ENCODE measurements around the gene SPTBN4. TPM values are rescaled to one million over a fixed set of nuclear protein-coding genes. Genes with fewer than 3 reads are reported as not detected.
"Not testable (repeated sequence)": the region's sequence is repeated elsewhere in the genome, so short reads cannot be mapped to it uniquely, and the experiment has no call there.

Gene SPTBN4
- total RNA-seq, 1 experiment from 2014 or later = 0.48 TPM

GRCh38 chr19:40452016-40452415 lies 14.8 kb upstream of the SPTBN4 start:
- Histone ChIP-seq H3K27ac (no peak overlapping the region), H3K4me3 (no peak overlapping the region), H3K4me1 (replicated peaks; ENCODE audit: insufficient read depth) (no peaks in the 10 kb centered on the region), H3F3A (ENCODE audit: insufficient read depth, low read depth) (0 out of 2 replicates have a peak, but pooled peaks cover 7% of the 10 kb centered on the region), H4K20me1 (ENCODE audit: insufficient read depth) (no peaks in the 10 kb centered on the region), H3K9me2 (ENCODE audit: insufficient read depth) (no peaks in the 10 kb centered on the region), H2AFZ (no peak overlapping the region), H3K9me3 (ENCODE audit: insufficient read depth, low read depth) (no peaks in the 10 kb centered on the region), H3K27me3 (ENCODE audit: insufficient read depth, low read depth) (no peaks in the 10 kb centered on the region), H3K4me2 (no peak overlapping the region), H3K79me2 (ENCODE audit: low read depth) (no peaks in the 10 kb centered on the region), H3K36me3 (ENCODE audit: low read depth) (0 out of 2 replicates have a peak, but pooled peaks cover 6% of the 10 kb centered on the region)
- DNase-seq = no peak
- POLR2A ChIA-PET (ENCODE audit: unreplicated experiment) = no interaction called here
- CTCF ChIA-PET = interaction anchor here (0.6 kb wide), 2 partner anchors 146 to 194 kb away, joined by 3 to 5 read pairs; no protein-coding TSS in a partner anchor
- no TSS peak for BruUV-seq (replicated peaks)
- TF ChIP-seq EZH2 (IDR thresholded peaks at IDR 0.05; ENCODE audit: low read depth) = no peak
- TF ChIP-seq CTCF (conservative IDR thresholded peaks at IDR 0.05) = no peak
- intact Hi-C loops (cut with micrococcal nuclease; ENCODE audit: unreplicated experiment) = no loop called here

GRCh38 chr19:40453151-40453735 lies 13.6 kb upstream of the SPTBN4 start:
- Histone ChIP-seq H3K36me3 (ENCODE audit: low read depth) (0 out of 2 replicates have a peak, but pooled peaks cover 6% of the 10 kb centered on the region), H3K9me2 (ENCODE audit: insufficient read depth) (no peaks in the 10 kb centered on the region), H3K79me2 (ENCODE audit: low read depth) (no peaks in the 10 kb centered on the region), H3K27ac (no peak overlapping the region), H3K4me2 (no peak overlapping the region), H3F3A (ENCODE audit: insufficient read depth, low read depth) (0 out of 2 replicates have a peak, but pooled peaks cover 7% of the 10 kb centered on the region), H3K27me3 (ENCODE audit: insufficient read depth, low read depth) (no peaks in the 10 kb centered on the region), H3K4me1 (replicated peaks; ENCODE audit: insufficient read depth) (no peaks in the 10 kb centered on the region), H3K9me3 (ENCODE audit: insufficient read depth, low read depth) (no peaks in the 10 kb centered on the region), H3K4me3 (no peak overlapping the region), H4K20me1 (ENCODE audit: insufficient read depth) (no peaks in the 10 kb centered on the region), H2AFZ (no peak overlapping the region)
- BruUV-seq (replicated peaks) = no TSS peak
- CTCF ChIA-PET = no interaction called here
- DNase-seq = no peak
- POLR2A ChIA-PET (ENCODE audit: unreplicated experiment) = interaction anchor here (0.6 kb wide), 1 partner anchor 33 kb away, joined by 5 read pairs; no protein-coding TSS in a partner anchor
- intact Hi-C loops (cut with micrococcal nuclease; ENCODE audit: unreplicated experiment) = no loop called here
- no peak for TF ChIP-seq CTCF (conservative IDR thresholded peaks at IDR 0.05)
- no peak for TF ChIP-seq EZH2 (IDR thresholded peaks at IDR 0.05; ENCODE audit: low read depth)

GRCh38 chr19:40453943-40454342 lies 12.9 kb upstream of the SPTBN4 start:
- POLR2A ChIA-PET (ENCODE audit: unreplicated experiment) = interaction anchor here (0.6 to 0.7 kb wide), 2 partner anchors 33 to 51 kb away, joined by 3 to 5 read pairs; no protein-coding TSS in a partner anchor
- intact Hi-C loops (cut with micrococcal nuclease; ENCODE audit: unreplicated experiment); CTCF ChIA-PET; H3K79me2 ChIP-seq (ENCODE audit: low read depth); H3K9me2 ChIP-seq (ENCODE audit: insufficient read depth); BruUV-seq (replicated peaks); H3K4me1 ChIP-seq (replicated peaks; ENCODE audit: insufficient read depth); H3K9me3 ChIP-seq (ENCODE audit: insufficient read depth, low read depth); H2AFZ ChIP-seq; H3K27me3 ChIP-seq (ENCODE audit: insufficient read depth, low read depth); H3K27ac ChIP-seq; H3K4me2 ChIP-seq; H3K4me3 ChIP-seq; H4K20me1 ChIP-seq (ENCODE audit: insufficient read depth); H3F3A ChIP-seq (ENCODE audit: insufficient read depth, low read depth); H3K36me3 ChIP-seq (ENCODE audit: low read depth): not testable (repeated sequence)
- peak in 1 of 2 experiments; percentile 54 for DNase-seq

- H3K9me3 ChIP-seq (ENCODE audit: insufficient read depth, low read depth) = no peaks in the 10 kb centered on the region
- H3K4me2 ChIP-seq = no peak overlapping the region
- no peaks in the 10 kb centered on the region for H3K27me3 ChIP-seq (ENCODE audit: insufficient read depth, low read depth)
- no peak overlapping the region for H3K4me3 ChIP-seq
- H2AFZ ChIP-seq = no peak overlapping the region
- no peak for DNase-seq
- no peaks in the 10 kb centered on the region for H3K36me3 ChIP-seq (ENCODE audit: low read depth)
- 0 out of 2 replicates have a peak, but pooled peaks cover 7% of the 10 kb centered on the region for H3F3A ChIP-seq (ENCODE audit: insufficient read depth, low read depth)
- TF ChIP-seq CTCF (conservative IDR thresholded peaks at IDR 0.05) (no peak), EZH2 (IDR thresholded peaks at IDR 0.05; ENCODE audit: low read depth) (no peak)
- H3K9me2 ChIP-seq (ENCODE audit: insufficient read depth) = no peaks in the 10 kb centered on the region
- BruUV-seq (replicated peaks) = no TSS peak
- no peaks in the 10 kb centered on the region for H3K4me1 ChIP-seq (replicated peaks; ENCODE audit: insufficient read depth)
- no peak overlapping the region for H3K27ac ChIP-seq
- intact Hi-C loops (cut with micrococcal nuclease; ENCODE audit: unreplicated experiment) = no loop called here
- ChIA-PET CTCF (no interaction called here), POLR2A (ENCODE audit: unreplicated experiment) (no interaction called here)
- H3K79me2 ChIP-seq (ENCODE audit: low read depth) = peaks cover 20% of the 10 kb centered on the region
- no peaks in the 10 kb centered on the region for H4K20me1 ChIP-seq (ENCODE audit: insufficient read depth)
These were observed 9.8 kb upstream of the SPTBN4 start for GRCh38 chr19:40457048-40457447.

All from PC-9 (cell line).